LNCaP clone FGC (cell line): ENCODE data around the gene PPP2R2B.
A peak's percentile ranks its signal among the peaks of the same experiment; 100 is the strongest.

ENCODE experiments used
- DNase-seq: peaks from one replicate; pipeline ENCODE4 v3.0.0-alpha.2; 2011; ENCODE audit warnings: low read depth
- H3K4me3 ChIP-seq: 2 replicates; pipeline ENCODE4 v1.5.1; 2011; ENCODE audit warnings: mild to moderate bottlenecking, low read depth, low read length, control low read depth
- CTCF ChIP-seq: IDR thresholded peaks from 2 replicates; pipeline ENCODE4 v1.5.1; 2012; ENCODE audit warnings: mild to moderate bottlenecking; ENCODE audit not compliant: control insufficient read depth, insufficient read depth; ENCODE audit errors: extremely low read depth

Gene PPP2R2B

GRCh38 chr5:146632620-146633322 is 245.8 kb downstream of the PPP2R2B start:
- no peak overlapping the region for H3K4me3 ChIP-seq
- no peak for DNase-seq
- TF ChIP-seq CTCF, result no peak

GRCh38 chr5:146630472-146630871 is 248.1 kb downstream of the PPP2R2B start:
- TF ChIP-seq CTCF, result no peak
- no peak overlapping the region for H3K4me3 ChIP-seq
- peak; percentile 33 for DNase-seq

GRCh38 chr5:146628950-146629349 is 249.6 kb downstream of the PPP2R2B start:
- DNase-seq, result no peak
- TF ChIP-seq CTCF, result no peak
- H3K4me3 ChIP-seq, result no peak overlapping the region

- no peak for TF ChIP-seq CTCF
- no peak overlapping the region for H3K4me3 ChIP-seq
- DNase-seq, result no peak
Observed at GRCh38 chr5:146626936-146627335, 251.6 kb downstream of the PPP2R2B start.

GRCh38 chr5:146624179-146624578 is 254.4 kb downstream of the PPP2R2B start:
- no peak for TF ChIP-seq CTCF
- H3K4me3 ChIP-seq, result no peak overlapping the region
- no peak for DNase-seq

GRCh38 chr5:146623666-146624065 is 254.9 kb downstream of the PPP2R2B start:
- no peak for DNase-seq
- no peak overlapping the region for H3K4me3 ChIP-seq
- TF ChIP-seq CTCF, result no peak

GRCh38 chr5:146623009-146623408 is 255.5 kb downstream of the PPP2R2B start:
- no peak overlapping the region for H3K4me3 ChIP-seq
- TF ChIP-seq CTCF, result no peak
- DNase-seq, result no peak
